VCaP (cell line): ENCODE data around the gene RNH1.
A peak's percentile ranks its signal among the peaks of the same experiment; 100 is the strongest.
"Not testable (repeated sequence)": the region's sequence is repeated elsewhere in the genome, so short reads cannot be mapped to it uniquely, and the experiment has no call there.

Experiments
- H3K27ac ChIP-seq: fragments of 450-650 bp; 2 replicates; pipeline ENCODE4 v1.5.1; 2017
- TF ChIP-seq, protein P1 (sequence below): fragments of 450-650 bp; conservative IDR thresholded peaks from 2 replicates; pipeline ENCODE4 v1.5.1; 2017; ENCODE audit warnings: mild to moderate bottlenecking, moderate library complexity

RNH1 gene

DNA sequence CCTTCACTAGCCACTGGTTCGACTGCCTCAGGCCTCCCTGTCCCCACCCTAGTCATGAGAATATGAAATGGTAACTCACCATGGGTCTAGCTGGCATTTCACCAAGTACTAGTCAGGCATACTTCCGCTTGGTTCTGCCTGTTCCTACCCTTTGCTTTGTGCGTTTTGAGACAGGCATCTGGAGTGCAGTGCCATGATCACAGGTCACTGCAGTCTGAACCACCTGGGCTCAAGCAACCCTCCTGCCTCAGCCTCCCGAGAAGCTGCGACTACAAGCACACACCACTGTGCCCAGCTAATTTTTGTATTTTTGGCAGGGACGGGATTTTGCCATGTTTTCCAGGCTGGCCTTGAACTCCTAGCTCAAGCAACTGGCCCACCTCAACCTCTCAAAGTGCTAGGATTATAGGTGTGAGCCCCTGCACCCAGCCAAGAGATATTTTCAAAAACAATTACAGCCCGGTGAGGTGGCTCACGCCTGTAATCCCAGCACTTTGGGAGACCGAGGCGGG, 14.2 kb upstream of the RNH1 start:
- TF ChIP-seq, protein P1, sequence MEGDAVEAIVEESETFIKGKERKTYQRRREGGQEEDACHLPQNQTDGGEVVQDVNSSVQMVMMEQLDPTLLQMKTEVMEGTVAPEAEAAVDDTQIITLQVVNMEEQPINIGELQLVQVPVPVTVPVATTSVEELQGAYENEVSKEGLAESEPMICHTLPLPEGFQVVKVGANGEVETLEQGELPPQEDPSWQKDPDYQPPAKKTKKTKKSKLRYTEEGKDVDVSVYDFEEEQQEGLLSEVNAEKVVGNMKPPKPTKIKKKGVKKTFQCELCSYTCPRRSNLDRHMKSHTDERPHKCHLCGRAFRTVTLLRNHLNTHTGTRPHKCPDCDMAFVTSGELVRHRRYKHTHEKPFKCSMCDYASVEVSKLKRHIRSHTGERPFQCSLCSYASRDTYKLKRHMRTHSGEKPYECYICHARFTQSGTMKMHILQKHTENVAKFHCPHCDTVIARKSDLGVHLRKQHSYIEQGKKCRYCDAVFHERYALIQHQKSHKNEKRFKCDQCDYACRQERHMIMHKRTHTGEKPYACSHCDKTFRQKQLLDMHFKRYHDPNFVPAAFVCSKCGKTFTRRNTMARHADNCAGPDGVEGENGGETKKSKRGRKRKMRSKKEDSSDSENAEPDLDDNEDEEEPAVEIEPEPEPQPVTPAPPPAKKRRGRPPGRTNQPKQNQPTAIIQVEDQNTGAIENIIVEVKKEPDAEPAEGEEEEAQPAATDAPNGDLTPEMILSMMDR = no peak
- no peak overlapping the region for H3K27ac ChIP-seq

GRCh38 chr11:520428-521176, 13.6 kb upstream of the RNH1 start:
- H3K27ac ChIP-seq = no peak overlapping the region

DNA sequence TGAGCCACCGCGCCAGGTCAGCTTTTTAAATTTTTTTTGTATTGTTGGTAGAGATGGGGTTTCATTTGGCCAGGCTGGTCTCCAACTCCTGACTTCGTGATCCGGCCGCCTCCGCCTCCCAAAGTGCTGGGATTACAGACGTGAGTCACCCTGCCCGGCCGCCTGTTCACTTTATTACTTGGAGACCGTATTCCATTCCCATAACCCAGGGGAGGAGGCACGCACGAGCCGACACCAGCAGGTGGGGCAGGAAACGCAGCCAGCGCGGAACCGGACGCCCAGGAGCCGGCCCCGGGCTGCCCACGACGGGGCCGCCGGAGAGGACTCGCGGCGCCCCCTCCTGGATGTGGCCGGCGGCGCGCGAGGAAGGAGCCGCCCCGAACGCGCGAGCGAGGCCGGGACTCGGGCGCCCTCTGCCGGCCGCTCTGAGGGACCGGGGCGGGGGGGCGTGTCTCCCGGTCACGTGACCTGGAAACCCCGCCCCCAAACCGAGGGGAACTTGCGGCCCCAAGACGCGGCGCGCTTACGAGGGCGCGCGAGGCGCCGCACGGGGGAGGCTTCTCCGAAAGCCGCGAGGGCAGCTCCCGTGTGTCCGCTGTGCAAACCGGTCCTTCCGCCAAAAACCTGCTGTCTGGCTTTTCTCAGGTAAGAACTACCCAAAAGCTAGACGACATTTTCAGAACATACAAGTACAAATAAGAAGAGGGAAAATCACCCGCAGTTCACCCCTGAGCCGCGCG, 11.6 kb upstream of the RNH1 start:
- peak overlapping the region; percentile 59 for H3K27ac ChIP-seq
- TF ChIP-seq, protein P1 = peak; percentile 97

More at GRCh38 chr11:520428-521176, 13.6 kb upstream of the RNH1 start:
- TF ChIP-seq, protein P1 = no peak

DNA sequence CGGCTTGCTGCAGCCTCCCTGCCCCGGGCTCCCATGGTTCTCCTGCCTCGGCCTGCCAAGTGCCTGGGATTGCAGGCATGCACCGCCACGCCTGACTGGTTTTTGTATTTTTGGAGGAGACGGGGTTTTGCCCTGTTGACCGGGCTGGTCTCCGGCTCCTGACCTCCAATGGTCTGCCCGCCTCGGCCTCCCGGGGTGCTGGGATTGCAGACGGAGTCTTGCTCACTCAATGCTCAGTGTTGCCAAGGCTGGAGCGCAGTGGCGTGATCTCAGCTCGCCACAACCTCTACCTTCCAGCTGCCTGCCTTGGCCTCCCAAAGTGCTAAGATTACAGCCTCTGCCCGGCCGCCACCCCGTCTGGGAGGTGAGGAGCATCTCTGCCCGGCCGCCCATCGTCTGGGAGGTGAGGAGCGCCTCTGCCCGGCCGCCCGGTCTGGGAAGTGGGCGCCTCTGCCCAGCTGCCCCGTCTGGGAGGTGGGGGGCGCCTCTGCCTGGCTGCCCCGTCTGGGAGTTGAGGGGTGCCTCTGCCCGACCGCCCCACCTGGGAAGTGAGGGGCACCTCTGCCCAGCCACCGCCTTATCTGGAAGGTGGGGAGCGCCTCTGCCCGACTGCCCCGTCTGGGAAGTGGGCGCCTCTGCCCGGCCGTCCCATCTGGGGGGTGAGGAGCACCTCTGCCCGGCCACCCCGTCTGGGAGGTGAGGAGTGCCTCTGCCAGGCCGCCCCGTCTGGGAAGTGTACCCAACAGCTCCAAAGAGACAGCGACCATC, 10.1 kb upstream of the RNH1 start:
- not testable (repeated sequence) for H3K27ac ChIP-seq

DNA sequence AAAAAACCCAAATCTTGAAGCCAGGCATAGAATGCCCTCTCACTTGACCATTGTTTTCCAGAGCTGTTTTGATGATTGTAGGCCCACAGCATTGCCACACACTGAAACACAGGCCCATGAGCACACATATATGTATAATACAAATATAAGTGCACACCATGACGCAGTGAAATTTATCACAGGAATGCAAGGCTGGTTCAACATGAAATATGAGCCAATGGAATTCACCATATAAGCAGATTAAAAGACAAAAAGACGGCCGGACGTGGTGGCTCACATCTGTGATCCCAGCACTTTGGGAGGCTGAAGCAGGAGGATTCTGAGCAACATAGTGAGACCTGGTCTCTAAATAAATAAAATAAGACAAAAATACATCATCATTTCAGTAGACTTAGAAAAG, 9.4 kb upstream of the RNH1 start:
- no peak overlapping the region for H3K27ac ChIP-seq
- TF ChIP-seq, protein P1 = no peak

DNA sequence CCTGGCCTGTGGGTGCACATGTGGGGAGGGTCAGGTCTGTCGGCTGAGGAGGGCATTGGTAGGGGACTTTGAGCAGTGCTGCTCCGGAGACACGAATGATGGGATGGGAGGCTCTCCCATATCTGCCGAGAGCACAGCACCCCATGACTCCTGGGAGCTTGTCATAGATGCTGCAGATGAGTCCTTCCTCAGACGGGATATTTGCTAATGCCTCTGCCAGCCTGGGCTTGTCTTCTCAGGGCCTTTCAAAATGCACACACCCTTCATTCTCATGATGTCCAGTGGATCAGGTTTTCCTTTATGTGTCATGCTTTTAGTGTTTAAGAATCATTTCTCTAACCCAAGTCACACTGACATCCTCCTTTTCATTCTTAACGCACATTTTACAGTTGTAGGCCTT, 8.1 kb upstream of the RNH1 start:
- H3K27ac ChIP-seq = no peak overlapping the region
- TF ChIP-seq, protein P1 = no peak

DNA sequence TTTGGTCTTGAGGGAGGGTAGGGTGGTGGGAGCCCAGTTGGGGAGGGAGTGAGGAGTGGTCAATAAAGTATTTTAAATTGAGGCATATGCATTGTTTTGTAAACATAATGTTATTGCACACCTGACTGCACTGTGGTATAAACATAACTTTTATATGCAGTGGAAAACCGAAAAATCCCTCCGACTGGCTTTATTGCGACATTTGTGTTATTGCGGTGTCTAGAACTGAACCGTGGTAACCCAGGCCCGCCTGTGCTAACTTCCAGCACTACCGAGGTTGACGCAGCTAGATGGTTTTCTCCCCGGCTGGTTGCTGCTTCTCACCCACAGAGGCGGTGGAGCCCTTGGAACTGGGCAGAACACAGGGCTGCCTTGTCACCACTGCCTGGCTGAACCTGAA, 7.6 kb upstream of the RNH1 start:
- no peak overlapping the region for H3K27ac ChIP-seq
- TF ChIP-seq, protein P1 = no peak
